ENCODE results near the gene PECR. TPM values are rescaled to one million over a fixed set of nuclear protein-coding genes. Genes with fewer than 3 reads are reported as not detected.
A peak's percentile ranks its signal among the peaks of the same experiment; 100 is the strongest.

Gene PECR
- total RNA-seq, 1 donor, result 9.9 TPM

DNA sequence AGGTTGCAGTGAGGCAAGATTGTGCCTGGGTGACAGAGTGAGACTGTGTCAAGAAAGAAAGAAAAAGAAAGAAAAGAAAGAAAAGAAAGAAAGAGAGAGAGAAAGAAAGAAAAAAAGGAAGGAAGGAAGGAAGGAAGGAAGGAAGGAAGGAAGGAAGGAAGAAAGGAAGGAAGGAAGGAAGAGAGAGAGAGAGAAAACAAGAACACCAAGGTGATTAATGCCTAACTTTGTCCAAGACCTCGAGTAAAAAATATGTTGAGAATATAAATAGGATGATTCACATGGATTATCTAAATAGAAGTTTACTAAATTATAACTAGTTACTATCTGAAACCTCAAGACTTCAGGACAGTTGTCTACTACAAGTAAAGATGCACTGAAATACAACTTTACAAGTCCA is 7.2 kb downstream of the PECR start:
- H3K4me3 ChIP-seq (ENCODE audit: low read depth, low read length), result no peak overlapping the region
- TF ChIP-seq, protein P1, sequence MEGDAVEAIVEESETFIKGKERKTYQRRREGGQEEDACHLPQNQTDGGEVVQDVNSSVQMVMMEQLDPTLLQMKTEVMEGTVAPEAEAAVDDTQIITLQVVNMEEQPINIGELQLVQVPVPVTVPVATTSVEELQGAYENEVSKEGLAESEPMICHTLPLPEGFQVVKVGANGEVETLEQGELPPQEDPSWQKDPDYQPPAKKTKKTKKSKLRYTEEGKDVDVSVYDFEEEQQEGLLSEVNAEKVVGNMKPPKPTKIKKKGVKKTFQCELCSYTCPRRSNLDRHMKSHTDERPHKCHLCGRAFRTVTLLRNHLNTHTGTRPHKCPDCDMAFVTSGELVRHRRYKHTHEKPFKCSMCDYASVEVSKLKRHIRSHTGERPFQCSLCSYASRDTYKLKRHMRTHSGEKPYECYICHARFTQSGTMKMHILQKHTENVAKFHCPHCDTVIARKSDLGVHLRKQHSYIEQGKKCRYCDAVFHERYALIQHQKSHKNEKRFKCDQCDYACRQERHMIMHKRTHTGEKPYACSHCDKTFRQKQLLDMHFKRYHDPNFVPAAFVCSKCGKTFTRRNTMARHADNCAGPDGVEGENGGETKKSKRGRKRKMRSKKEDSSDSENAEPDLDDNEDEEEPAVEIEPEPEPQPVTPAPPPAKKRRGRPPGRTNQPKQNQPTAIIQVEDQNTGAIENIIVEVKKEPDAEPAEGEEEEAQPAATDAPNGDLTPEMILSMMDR (IDR thresholded peaks at IDR 0.05; ENCODE audit: insufficient read depth, low read depth, low read length), result no peak
- DNase-seq (ENCODE audit: low read depth), result no peak

DNA sequence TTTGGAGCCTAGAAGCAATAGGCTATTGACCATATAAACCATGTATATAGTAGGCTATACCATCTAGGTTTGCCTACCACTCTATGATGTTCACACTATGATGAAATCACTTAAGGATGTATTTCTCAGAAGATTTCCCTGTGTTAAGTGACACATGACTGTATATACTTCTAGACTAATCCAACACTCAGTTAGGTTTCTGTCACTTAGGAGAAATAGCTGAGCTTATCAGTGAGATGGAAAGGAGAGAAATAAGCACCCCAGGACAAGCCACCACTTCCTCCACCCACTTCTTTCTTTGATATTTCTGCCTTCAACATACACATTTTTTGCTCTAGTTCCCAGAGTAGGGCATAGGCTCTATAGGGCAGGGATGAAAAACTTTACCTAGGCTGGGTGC is 7.8 kb downstream of the PECR start:
- H3K4me3 ChIP-seq (ENCODE audit: low read depth, low read length), result no peak overlapping the region
- DNase-seq (ENCODE audit: low read depth), result no peak
- TF ChIP-seq, protein P1 (IDR thresholded peaks at IDR 0.05; ENCODE audit: insufficient read depth, low read depth, low read length), result no peak

DNA sequence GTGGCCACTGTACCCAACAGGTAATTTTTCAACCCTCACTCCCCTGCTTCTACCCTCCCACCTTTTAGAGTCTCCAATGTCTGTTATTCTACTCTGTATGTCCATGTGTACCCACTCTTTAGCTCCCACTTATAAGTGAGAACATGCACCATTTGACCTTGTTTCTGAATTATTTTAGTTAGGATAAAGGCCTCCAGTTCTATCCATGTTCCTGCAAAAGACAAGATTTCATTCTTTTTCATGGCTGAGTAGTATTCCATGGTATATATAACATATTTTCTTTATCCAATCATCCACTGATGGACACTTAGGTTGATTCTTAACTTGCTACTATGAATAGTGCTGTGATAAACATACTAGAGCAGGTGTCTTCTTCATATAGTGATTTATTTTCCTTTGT is 9.1 kb downstream of the PECR start:
- DNase-seq (ENCODE audit: low read depth), result no peak
- H3K4me3 ChIP-seq (ENCODE audit: low read depth, low read length), result no peak overlapping the region
- TF ChIP-seq, protein P1 (IDR thresholded peaks at IDR 0.05; ENCODE audit: insufficient read depth, low read depth, low read length), result no peak

DNA sequence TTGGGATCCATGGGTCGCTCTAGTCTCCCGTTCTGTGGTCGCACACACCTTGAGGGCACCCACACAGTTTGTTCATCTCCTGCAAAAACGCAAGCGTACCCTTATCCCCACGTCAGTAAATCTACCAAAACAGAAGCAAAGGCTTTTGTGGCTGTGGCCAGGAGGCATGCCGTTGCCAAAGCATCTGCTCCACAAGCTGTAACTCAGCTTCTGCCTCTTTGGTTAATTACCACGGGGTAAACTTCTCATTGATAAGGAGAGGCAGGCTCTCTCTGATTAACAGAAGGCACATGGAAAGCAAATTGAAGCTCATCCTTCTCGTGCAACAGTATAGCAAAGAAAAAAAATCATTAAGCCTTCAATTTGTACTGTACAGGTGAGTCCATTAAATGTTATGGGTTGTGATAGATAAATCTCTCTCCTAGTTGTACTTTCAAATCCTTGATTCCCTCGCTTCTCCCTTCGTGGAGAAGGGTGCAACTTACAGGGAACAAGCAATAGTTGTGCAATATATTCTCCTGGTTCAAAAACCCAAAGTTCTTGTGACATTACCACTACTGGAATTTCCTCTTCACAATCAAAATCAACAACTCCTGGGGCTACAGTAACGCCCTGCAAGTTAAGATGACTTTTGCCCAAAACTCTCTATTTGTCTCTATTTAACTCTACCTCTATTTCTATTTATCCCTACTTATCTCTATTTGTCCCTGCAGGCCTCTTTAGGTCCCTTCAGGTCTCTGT is 10.3 kb downstream of the PECR start:
- no peak overlapping the region for H3K4me3 ChIP-seq (ENCODE audit: low read depth, low read length)
- no peak for DNase-seq (ENCODE audit: low read depth)
- TF ChIP-seq, protein P1 (IDR thresholded peaks at IDR 0.05; ENCODE audit: insufficient read depth, low read depth, low read length), result no peak

DNA sequence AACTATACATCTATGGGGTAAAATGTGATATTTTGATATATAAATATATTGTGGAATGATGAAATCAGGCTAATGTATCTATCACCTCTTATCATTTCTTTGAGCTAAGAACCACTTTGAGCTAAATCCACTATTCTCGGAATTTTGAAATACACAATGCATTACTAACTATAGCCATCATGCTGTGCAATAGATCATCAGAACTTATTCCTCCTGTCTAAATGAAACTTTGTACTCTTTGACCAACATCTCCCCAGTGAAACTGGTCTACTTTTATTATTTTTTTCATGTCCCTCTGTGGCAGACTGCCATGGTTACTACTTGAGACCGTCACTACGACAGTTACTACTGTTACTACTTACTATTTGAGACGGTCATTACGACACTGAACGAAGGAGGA is 11.4 kb downstream of the PECR start:
- no peak overlapping the region for H3K4me3 ChIP-seq (ENCODE audit: low read depth, low read length)
- DNase-seq (ENCODE audit: low read depth), result no peak
- TF ChIP-seq, protein P1 (IDR thresholded peaks at IDR 0.05; ENCODE audit: insufficient read depth, low read depth, low read length), result no peak

DNA sequence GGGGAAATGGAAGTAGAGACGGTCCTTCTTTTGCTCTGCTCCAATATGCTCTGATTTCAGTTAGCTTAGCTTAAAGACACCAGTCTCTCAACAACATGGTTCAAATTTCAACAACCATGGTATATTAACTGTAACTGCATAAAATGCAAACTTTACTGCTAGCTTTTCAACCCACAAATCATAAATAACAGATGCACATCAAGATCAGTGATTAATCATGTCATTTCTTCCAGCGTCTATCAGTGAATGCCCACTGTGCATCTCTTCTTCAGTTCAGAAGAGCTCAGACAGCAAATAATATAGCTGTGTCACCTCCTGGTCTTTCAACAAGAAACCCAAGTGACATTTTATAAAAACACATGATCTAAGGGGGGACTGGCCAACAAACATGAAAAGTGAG is 12.6 kb downstream of the PECR start:
- H3K4me3 ChIP-seq (ENCODE audit: low read depth, low read length), result no peak overlapping the region
- DNase-seq (ENCODE audit: low read depth), result no peak
- TF ChIP-seq, protein P1 (IDR thresholded peaks at IDR 0.05; ENCODE audit: insufficient read depth, low read depth, low read length), result no peak

DNA sequence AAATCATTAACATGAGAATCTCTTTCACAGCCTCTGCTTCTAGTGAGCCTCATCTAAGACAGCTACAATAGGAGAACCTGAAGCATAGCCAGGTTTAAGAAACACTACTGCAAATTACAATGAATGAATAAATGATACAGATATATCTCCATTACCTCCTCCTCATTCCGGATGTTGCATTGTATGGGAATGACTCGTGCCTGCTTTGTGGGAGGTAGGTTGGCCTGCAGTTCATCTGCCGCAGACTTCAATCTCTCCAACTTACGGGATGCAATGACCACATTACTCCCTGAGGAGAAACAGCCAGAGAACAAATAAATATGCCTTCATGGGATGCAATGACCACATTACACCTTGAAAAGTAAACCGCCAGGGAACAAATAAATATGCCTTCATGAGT is 15.4 kb downstream of the PECR start:
- DNase-seq (ENCODE audit: low read depth), result peak; percentile 21
- no peak overlapping the region for H3K4me3 ChIP-seq (ENCODE audit: low read depth, low read length)
- TF ChIP-seq, protein P1 (IDR thresholded peaks at IDR 0.05; ENCODE audit: insufficient read depth, low read depth, low read length), result no peak

All from fibroblast of villous mesenchyme (primary cell).